ENCODE results near the gene PREX1. TPM values are rescaled to one million over a fixed set of nuclear protein-coding genes. Genes with fewer than 3 reads are reported as not detected.

The PREX1 gene
- total and polyA plus RNA-seq, 4 donors: 29.5 to 121 (median 69.3) TPM

DNA sequence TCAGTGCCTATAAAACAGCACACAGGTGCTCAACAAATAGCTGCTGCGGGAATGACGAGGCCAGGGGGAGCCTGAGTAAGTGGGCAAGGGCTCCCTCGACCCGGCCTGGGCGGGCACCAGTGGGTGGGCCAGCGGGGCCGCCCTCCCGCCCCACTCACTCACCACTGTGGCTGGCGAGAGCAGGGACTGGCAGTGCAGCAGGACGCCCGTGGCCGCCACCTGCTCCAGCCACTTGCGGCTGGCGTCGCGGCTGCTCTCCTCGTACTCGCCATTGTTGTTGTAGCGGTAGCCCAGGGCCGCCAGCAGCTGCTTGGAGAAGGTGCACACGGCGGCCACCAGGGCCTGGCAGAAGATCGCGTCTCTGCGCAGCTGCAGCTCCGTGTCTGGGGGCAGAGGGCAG, 191.5 kb downstream of the PREX1 start:
- H3K36me3 ChIP-seq (ENCODE audit: control insufficient read depth in 4 of 4, insufficient read depth in 4 of 4, low read length in 4 of 4): peaks cover 0 to 52% (median 0%) of the 10 kb centered on the region in 4 donors
- no peak overlapping the region for H3K4me3 ChIP-seq
- H3K4me1 ChIP-seq (ENCODE audit: control insufficient read depth in 5 of 5, insufficient read depth in 5 of 5, low read length in 5 of 5): no peaks in the 10 kb centered on the region
- peaks cover 0 to 2% (median 0%) of the 10 kb centered on the region in 4 donors for H3K9me3 ChIP-seq (ENCODE audit: control insufficient read depth in 4 of 4, insufficient read depth in 3 of 4, low read length in 3 of 4)
- 94 to 97% methylated on average over 26 of the region's 26 CpGs for WGBS, 2 donors
- TF ChIP-seq, protein P1, sequence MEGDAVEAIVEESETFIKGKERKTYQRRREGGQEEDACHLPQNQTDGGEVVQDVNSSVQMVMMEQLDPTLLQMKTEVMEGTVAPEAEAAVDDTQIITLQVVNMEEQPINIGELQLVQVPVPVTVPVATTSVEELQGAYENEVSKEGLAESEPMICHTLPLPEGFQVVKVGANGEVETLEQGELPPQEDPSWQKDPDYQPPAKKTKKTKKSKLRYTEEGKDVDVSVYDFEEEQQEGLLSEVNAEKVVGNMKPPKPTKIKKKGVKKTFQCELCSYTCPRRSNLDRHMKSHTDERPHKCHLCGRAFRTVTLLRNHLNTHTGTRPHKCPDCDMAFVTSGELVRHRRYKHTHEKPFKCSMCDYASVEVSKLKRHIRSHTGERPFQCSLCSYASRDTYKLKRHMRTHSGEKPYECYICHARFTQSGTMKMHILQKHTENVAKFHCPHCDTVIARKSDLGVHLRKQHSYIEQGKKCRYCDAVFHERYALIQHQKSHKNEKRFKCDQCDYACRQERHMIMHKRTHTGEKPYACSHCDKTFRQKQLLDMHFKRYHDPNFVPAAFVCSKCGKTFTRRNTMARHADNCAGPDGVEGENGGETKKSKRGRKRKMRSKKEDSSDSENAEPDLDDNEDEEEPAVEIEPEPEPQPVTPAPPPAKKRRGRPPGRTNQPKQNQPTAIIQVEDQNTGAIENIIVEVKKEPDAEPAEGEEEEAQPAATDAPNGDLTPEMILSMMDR (IDR thresholded peaks at IDR 0.05; ENCODE audit: control extremely low read depth, extremely low read depth): no peak
- DNase-seq: no peak
- no peak for ATAC-seq (ENCODE audit: insufficient read depth, low FRiP score)
- H3K27me3 ChIP-seq (ENCODE audit: control insufficient read depth in 3 of 3, insufficient read depth in 3 of 3, low read length in 2 of 3): no peaks in the 10 kb centered on the region
- H3K9ac ChIP-seq (ENCODE audit: insufficient read depth in 1 of 2, low read length in 2 of 2): no peak overlapping the region
- H3K27ac ChIP-seq (ENCODE audit: low read depth in 1 of 2, low read length in 1 of 2): no peak overlapping the region

DNA sequence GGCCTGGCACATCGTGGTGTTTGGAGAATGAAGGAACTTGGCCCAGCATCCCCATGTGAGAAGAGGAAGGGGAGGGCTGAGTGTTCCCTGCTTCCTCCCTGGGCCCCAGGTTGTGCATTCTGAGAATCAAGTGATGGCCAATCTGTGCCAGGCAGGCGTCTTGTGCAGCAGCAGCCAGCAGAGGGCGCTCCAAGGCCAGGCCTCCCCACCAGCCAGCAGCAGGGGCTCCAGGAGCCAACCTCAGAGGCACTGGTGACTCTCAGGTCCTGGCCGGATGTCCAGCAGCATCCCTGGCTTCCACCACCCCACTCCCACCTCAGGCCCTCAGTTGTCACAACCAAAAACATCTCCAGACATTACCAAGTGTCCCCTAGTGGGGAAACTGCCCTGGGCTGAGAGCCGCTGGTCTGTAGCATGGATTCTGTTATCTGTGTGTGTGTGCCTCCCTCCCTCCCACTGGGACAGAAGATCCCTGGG, 192.0 kb downstream of the PREX1 start:
- ATAC-seq (ENCODE audit: insufficient read depth, low FRiP score) (no peak), DNase-seq (peak; percentile 31 to 61 (median 31))
- H3K9ac ChIP-seq (ENCODE audit: insufficient read depth in 1 of 2, low read length in 2 of 2): no peak overlapping the region
- peaks cover 0 to 56% (median 0%) of the 10 kb centered on the region in 4 donors for H3K36me3 ChIP-seq (ENCODE audit: control insufficient read depth in 4 of 4, insufficient read depth in 4 of 4, low read length in 4 of 4)
- H3K27ac ChIP-seq (ENCODE audit: low read depth in 1 of 2, low read length in 1 of 2): no peak overlapping the region
- H3K4me3 ChIP-seq: no peak overlapping the region
- TF ChIP-seq, protein P1 (IDR thresholded peaks at IDR 0.05; ENCODE audit: control extremely low read depth, extremely low read depth): peak; percentile 61
- WGBS, 2 donors: 35 to 39% methylated on average over 5 of the region's 5 CpGs
- no peaks in the 10 kb centered on the region for H3K27me3 ChIP-seq (ENCODE audit: control insufficient read depth in 3 of 3, insufficient read depth in 3 of 3, low read length in 2 of 3)
- H3K4me1 ChIP-seq (ENCODE audit: control insufficient read depth in 5 of 5, insufficient read depth in 5 of 5, low read length in 5 of 5): no peaks in the 10 kb centered on the region
- peaks cover 0 to 2% (median 0%) of the 10 kb centered on the region in 4 donors for H3K9me3 ChIP-seq (ENCODE audit: control insufficient read depth in 4 of 4, insufficient read depth in 3 of 4, low read length in 3 of 4)

GRCh38 chr20:48635361-48635760, 192.4 kb downstream of the PREX1 start:
- ATAC-seq (ENCODE audit: insufficient read depth, low FRiP score) (no peak), DNase-seq (no peak)
- WGBS, 2 donors: 87 to 91% methylated on average over 5 of the region's 5 CpGs
- H3K27ac ChIP-seq (ENCODE audit: low read depth in 1 of 2, low read length in 1 of 2): no peak overlapping the region
- peaks cover 0 to 2% (median 0%) of the 10 kb centered on the region in 4 donors for H3K9me3 ChIP-seq (ENCODE audit: control insufficient read depth in 4 of 4, insufficient read depth in 3 of 4, low read length in 3 of 4)
- TF ChIP-seq, protein P1 (IDR thresholded peaks at IDR 0.05; ENCODE audit: control extremely low read depth, extremely low read depth): no peak
- H3K4me3 ChIP-seq: no peak overlapping the region
- no peaks in the 10 kb centered on the region for H3K4me1 ChIP-seq (ENCODE audit: control insufficient read depth in 5 of 5, insufficient read depth in 5 of 5, low read length in 5 of 5)
- peaks cover 0 to 58% (median 0%) of the 10 kb centered on the region in 4 donors for H3K36me3 ChIP-seq (ENCODE audit: control insufficient read depth in 4 of 4, insufficient read depth in 4 of 4, low read length in 4 of 4)
- no peaks in the 10 kb centered on the region for H3K27me3 ChIP-seq (ENCODE audit: control insufficient read depth in 3 of 3, insufficient read depth in 3 of 3, low read length in 2 of 3)
- H3K9ac ChIP-seq (ENCODE audit: insufficient read depth in 1 of 2, low read length in 2 of 2): no peak overlapping the region

DNA sequence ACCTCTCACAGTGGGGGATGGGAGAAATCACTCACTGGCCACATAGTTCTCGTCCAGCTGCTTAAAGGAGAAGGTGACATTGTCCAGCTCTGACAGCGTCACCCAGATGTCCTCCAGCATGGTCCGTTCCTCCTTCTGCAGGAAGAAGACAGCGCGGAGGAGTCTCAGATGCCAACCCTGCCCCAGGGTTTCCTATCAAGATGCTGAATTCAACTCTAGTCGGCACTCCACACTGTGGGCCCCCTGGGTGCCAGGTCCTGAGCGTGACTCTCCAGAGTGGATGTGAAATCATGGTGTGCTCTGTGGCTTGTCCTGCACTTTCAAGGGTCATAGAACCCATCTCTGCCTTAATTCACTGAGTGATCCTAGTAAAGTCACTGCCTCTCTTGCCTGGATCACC, 193.2 kb downstream of the PREX1 start:
- peaks cover 0 to 2% (median 0%) of the 10 kb centered on the region in 4 donors for H3K9me3 ChIP-seq (ENCODE audit: control insufficient read depth in 4 of 4, insufficient read depth in 3 of 4, low read length in 3 of 4)
- H3K9ac ChIP-seq (ENCODE audit: insufficient read depth in 1 of 2, low read length in 2 of 2): no peak overlapping the region
- DNase-seq (no peak), ATAC-seq (ENCODE audit: insufficient read depth, low FRiP score) (no peak)
- no peak overlapping the region for H3K4me3 ChIP-seq
- WGBS, 2 donors: 91 to 99% methylated on average over 7 of the region's 7 CpGs
- H3K27me3 ChIP-seq (ENCODE audit: control insufficient read depth in 3 of 3, insufficient read depth in 3 of 3, low read length in 2 of 3): no peaks in the 10 kb centered on the region
- no peaks in the 10 kb centered on the region for H3K4me1 ChIP-seq (ENCODE audit: control insufficient read depth in 5 of 5, insufficient read depth in 5 of 5, low read length in 5 of 5)
- TF ChIP-seq, protein P1 (IDR thresholded peaks at IDR 0.05; ENCODE audit: control extremely low read depth, extremely low read depth): no peak
- peaks cover 0 to 56% (median 0%) of the 10 kb centered on the region in 4 donors for H3K36me3 ChIP-seq (ENCODE audit: control insufficient read depth in 4 of 4, insufficient read depth in 4 of 4, low read length in 4 of 4)
- H3K27ac ChIP-seq (ENCODE audit: low read depth in 1 of 2, low read length in 1 of 2): no peak overlapping the region

Measured in lung (tissue), 12 donors.